T follicular helper cell (primary cell): Measurements from ENCODE around the gene RIPK4.
"Not testable (repeated sequence)": the region's sequence is repeated elsewhere in the genome, so short reads cannot be mapped to it uniquely, and the experiment has no call there.

ENCODE experiments used
- DNase-seq: peaks from one replicate; pipeline ENCODE4 v3.0.0-alpha.2; 2020; ENCODE audit warnings: low read depth

The RIPK4 gene

DNA sequence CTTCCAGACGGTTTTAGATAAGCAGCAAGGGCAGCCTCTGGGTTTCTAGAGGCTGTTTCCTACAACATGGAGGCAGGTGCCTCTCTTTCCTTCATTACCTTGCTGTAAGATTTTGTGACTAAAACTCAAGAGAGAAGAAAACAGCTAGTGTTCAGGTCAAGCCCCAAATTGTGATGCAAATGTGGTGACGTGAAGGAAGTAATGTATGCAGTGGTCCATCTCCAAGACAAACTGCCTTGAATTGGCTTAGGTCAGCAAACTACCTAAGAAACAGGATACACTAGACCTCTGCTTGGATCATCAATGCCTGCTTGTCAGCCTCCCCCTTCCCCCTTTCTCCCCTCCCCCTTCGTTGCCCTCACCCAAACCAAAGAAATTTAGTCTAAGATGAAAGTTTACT is 28.9 kb upstream of the RIPK4 start:
- DNase-seq, result no peak

DNA sequence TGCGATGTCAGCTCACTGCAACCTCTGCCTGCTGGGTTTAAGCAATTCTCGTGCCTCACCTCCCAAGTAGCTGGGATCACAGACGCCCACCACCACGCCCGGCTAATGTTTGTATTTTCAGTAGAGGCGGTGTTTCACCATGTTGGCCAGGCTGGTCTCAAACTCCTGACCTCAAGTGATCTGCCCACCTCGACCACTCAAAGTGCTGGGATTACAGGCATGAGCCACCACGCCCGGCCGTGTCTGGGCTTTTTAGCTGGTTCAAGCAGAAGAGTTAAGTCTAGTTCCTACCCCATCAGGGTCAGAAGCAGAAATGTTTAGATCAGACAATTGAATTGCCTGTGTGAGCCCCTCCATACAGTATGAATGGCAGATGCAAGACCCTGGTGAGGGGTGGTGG is 27.7 kb upstream of the RIPK4 start:
- no peak for DNase-seq

DNA sequence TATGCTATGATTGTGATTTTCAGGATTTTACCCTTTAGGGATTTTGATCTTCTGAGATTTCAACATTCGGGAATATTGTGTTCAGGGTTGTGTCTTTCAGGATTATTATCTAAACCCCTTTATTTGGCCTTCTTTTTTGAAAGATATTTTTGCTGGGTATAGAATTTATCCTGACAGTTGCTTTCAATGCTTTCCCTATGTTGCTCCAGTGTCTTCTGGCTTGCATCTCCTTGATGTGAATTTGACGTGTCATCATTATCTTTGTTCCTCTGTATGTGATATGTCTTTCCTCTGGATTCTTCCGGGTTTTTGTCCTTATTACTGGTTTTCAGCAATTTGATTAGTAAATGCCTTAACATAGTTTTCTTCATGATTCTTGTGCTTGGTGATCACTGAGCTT is 25.9 kb upstream of the RIPK4 start:
- no peak for DNase-seq

DNA sequence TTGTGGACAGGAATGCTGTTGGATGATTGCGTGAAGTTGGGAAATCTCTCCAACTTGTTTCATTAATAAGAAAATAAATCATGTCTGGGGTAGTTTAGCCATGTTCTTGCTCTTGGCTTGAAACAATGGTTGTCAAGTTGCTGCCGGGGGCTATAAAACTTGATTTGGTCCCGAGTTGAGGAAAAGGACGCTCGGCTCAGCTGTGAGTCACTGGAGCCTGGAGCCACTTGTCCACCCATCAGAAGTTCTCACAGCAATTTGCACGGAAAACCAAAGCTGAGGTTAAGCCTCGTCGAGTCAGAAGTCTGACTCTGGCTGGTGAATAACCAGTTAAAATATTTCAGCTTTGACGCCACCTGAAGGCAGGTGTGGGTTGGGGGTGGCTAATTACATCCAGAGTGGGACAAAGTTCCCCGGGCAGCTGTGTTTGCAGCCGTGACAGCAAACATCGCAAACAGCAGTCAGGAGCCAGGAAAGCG is 19.7 kb upstream of the RIPK4 start:
- no peak for DNase-seq

DNA sequence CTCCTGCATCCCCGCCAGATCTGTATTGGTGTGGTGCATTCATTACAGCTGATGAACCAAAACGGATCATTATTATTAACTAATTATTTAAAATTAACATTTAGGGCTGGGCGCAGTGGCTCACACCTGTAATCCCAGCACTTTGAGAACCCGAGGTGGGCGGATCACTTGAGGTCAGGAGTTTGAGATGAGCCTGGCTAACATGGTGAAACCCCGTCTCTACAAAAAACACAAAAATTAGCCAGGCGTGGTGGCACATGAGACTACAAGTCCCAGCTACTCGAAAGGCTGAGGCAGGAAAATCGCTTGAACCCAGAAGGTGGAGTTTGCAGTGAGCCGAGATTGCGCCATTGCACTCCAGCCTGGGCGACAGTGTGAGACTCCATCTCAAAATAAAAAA is 18.4 kb upstream of the RIPK4 start:
- not testable (repeated sequence) for DNase-seq

DNA sequence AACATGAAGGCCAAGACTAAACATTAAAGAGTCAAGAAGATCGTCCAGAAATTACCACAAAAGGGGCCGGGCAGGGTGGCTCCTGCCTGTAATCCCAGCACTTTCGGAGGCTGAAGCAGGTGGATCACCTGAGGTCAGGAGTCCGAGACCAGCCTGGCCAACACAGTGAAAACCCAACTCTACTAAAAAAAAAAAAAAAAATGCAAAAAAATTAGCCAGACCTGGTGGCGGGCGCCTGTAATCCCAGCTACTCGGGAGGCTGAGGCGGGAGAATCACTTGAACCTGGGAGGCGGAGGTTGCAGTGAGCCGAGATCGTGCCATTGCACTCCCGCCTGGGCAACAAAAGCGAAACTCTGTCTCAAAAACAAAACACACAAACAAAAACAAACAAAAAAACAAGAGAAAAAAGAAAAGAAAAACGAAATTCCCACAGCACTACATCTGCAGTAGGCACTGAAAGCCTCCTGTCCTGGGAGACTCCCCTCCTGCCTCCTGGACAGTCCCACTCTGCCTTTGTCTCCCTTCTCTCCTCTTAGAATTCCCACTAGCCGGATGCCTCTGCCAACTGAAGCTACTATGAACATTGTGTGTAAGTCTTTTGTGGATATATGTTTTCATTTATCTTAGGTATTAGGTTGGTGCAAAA is 17.7 kb upstream of the RIPK4 start:
- DNase-seq, result no peak

DNA sequence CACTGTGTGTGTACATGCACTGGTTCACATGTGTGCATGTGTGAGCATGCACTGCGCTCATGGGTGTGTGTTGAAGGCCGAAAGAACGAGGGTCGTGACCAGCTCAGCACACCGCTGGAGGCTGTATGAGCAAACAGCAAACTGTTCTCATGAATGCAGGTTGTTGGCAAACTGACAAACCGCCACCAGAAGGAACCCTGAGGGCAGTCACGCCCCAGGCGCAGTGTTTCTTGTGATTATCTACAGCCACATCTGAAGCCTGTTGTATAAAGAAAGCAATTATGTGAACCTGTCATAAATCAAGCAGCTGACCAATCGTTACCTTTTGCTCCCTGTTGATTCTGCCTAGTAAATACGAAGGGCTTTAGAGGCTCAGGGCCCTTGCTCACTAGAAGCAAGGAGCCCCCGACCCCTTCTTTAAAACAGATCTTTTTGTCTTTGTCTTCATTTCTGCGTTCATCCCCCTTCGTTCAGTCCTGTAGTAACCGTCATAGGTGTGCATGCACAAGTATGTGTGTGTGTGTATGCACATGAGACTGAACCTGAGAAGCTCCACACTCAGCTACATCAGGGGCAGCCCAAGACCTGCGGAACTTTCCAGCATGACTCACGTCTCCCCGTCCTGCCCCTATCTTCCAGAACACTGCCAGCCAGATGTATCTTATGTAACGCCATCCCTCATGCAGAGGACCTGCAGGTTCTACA is 16.8 kb upstream of the RIPK4 start:
- no peak for DNase-seq

DNA sequence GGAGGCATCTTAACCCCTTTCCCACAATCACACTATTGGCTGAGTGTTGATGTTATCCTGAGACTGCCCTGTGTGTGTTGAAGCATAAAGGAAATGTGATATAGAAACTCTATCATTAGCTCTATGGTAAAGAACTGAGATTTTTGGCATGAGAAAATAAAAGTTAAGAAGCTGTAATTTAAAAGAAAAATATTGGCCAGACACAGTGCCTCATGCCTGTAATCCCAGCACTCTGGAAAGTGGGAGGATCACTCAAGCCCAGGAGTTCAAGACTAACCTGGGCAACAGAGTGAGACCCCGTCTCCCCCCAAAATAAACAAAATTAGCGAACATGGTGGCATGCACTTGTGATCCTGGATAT is 14.2 kb upstream of the RIPK4 start:
- no peak for DNase-seq

DNA sequence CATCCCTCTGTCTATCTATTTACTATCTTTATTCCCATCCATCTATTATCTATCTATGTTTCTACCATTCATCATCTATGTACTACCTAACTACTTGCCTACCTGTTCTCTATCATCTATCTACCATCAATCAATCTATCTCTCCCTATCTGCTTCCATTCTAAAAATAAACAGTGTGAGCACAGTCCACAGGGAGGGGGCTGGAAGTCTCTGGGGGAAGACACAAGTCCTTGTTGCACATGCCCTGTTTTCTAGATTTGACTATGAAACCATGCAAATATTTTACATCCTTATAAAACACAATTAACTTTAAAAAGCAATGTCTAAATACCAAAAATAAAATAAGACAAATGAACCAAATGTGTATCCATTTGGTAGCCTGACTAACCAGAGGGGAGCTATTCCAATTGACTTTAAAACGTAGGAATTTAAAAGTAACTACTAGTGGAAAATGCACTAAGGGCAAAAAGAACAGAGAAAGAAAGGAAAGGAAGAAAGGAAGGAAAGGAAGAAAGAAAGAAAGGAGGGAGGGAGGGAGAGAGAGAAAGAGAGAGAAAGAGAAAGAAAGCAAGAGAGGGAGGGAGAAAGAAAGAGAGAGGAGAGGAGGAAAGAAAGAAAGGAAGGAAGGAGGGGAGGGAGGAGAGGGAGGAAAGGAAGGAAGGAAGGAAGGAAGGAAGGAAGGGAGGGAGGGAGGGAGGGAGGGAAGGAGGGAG is 13.6 kb upstream of the RIPK4 start:
- no peak for DNase-seq

DNA sequence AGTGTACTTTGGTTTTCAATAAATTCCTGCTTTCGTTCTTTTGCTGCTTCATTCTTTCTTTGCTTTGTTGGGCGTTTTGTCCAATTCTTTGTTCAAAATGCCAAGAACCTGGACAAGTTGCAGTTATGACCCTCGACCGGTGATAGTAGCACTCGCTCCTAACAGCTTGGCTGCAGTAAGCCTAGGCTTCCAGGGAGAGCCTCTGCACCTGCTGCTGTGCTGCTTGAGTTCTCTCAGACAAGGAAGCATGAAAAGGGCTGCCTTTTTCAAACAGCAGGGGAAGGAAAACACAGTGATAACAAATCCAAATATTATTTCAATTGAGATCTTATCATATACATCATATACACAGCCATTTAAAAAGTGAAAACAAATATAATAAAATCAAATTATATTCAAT is 12.8 kb upstream of the RIPK4 start:
- no peak for DNase-seq

DNA sequence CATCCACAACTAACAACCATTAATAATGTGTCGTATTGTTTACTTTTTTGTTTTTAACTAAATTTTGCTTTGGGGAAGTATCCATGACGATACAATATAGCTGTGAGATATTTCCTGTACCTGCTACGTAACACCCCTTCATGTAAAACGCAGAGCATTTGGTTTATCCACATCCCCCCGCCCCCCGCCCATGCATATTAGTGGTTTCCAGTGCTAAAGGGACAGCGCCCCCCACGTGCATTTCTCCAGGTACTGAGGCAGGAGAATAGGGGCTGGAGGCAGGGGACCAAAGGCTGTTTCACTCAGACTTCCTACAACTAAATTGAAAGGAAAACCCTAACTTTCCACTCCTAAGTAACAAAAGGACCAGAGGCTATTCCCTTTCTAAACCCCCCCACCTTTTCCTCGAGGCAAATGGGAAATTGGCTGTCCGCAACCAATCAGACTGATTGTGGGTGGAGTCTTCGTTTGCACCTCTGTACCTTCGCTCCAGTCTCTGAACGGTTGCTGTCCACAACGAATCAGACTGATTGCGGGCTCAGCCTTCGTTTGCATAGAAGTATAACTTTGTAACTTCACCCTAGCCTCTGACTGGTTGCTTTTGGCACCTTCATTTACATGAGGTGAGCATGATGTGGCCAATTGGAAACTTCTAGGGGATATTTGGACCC is 12.2 kb upstream of the RIPK4 start:
- no peak for DNase-seq

DNA sequence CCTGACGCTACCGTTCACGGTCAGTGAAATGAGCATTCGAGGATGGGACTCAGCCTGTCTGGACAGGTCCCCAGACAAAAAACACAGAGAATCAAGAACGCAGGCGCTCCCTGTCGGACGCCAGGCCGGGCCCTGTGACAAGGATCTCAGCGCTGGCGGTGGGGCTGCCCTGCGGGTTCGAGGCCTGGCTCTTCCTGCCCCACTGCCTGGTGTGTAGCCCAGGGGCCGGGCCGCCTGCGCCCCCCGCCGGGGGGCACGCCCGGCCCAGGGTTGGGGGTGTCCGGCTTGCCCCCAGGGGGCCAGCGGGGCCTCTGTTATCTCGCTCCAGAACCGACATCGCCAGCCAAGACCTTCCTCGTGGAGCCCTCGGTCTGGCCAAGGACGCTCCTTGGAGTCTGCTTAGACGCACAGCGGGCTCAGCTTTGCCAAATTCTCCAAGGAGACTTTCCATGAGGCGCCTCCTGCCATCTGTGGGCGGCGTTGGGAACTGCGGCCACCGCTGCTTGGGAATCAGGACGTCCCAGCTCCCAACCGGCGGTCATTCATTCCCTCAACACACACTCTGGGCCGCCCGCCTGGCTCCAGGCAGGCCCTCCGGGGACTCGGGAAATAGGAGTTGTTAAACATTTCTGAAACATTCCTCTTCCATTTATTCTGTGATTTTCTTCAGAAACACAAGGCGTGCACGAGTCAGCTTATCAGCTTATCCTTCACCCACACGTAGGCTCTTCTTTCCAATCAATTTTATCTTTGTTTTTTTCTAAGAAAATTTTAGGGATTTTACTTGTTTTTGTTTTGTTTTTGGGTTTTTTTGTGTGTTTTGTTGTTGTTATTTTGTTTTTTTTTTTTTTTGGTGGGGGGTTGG is 11.3 kb upstream of the RIPK4 start:
- no peak for DNase-seq

DNA sequence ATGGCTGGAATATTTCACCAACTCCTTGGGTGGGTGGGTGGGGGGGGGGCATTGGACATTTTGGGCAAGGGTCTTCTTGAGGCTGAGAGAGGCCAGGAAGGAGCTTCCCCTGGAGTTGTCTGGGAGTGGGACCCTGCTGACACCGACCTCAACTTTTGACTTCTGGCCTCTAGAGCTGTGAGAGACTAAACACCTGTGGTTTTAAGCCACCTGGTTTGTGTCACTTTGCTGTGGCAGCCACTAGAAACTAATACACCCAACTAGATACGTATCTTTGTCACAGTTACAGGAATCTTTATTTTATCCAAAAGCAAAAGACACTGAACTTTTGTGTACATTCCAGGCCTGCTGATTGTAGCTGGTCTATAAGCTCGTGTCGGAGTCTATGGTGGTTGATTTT is 9.9 kb upstream of the RIPK4 start:
- no peak for DNase-seq

DNA sequence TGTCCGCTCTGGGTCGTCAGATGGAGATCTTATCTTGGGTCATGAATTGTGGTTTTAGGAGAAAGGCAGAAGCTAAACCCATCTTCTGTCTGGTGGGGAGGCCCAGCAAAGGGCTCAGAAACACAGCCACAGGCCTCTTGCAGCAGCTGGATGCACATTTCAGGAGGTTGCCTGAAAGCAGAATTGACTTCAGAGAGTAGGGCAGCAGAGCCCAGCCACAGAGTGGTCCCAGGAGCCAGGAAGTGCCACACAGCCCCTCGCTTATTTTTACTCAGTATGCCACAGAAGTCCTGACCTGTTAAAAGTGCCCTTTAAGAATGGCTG is 8.3 kb upstream of the RIPK4 start:
- no peak for DNase-seq

DNA sequence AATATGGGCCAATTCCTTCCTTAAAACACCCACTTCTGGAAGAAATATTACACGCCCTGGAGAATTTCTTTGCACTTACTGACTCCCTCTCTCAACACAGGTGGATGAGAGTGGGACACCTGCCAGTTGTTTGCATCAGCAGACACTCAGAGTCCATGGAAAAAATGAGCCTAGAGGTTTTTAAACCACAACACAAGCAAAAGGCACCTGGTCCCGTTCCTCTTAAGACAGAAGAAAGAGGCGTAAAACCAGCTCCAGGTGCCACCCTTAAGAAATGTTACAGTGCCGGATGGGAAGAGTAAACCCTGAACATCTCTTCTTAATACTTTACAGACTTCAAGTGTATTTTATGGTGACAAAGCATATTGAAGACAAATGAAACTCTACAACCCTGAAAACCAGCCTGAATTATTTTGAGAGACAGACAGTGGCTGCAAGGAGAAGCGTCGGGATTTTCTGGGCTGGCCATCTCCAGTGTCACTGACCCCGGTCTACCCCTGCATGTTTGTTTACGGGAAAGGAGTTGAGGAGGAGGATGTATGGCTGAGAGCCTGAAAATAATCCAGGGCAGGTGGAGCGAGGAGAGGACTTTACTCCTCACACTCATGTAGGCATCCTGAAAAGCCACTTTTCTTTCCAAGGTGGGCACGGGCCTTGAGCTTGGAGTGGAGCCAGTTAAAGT is 7.8 kb upstream of the RIPK4 start:
- DNase-seq, result no peak

DNA sequence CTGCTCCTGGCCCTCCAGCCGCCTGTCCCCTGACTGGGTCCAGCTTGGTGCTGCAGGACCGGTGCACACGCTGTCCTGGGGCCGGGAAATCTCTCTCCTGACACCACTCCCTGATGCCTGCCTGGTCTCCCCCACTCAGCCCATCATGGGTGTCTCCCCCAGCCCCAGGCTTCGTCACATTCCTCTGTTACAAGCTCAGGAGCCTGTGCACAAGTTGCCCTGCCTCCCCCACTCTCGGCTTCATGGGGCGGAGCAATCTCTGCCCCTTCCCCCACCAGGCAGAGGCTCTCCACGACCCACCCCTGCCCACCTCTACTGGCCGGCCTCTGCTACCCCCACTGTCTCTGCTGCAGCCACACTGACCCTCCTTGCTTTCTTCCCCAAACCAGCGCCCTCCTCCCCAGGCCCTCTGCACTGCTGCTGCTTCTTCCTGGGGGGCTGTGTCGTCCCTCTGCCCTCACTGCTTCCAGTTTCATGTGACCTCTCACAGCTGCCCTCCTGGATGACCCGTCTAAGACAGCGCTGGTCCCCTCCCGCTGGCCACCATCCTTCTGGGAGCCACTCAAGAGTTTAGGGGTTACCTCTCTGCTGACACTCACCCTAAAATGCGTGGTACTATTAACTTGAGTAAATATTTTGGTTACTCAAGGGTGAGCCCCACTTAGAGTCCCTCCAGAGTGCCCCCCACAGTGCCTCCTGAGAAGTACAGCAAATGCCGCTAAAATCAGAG is 5.7 kb upstream of the RIPK4 start:
- no peak for DNase-seq

DNA sequence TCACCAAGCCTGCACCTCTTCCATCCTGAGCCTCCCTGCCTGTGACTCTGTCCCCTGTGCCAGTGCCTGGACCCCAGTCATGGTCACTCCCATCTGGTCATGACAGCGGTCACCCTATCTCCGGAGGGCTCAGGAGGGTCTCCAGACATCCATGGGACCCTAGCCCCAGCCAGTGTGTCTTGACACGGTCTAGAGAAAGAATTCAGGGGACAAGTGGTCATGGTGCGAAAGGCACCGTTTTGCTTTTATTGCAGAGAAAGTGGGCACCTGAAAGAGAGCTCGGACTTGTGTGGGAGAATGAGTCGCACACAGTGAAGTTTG is 4.7 kb upstream of the RIPK4 start:
- DNase-seq, result no peak

DNA sequence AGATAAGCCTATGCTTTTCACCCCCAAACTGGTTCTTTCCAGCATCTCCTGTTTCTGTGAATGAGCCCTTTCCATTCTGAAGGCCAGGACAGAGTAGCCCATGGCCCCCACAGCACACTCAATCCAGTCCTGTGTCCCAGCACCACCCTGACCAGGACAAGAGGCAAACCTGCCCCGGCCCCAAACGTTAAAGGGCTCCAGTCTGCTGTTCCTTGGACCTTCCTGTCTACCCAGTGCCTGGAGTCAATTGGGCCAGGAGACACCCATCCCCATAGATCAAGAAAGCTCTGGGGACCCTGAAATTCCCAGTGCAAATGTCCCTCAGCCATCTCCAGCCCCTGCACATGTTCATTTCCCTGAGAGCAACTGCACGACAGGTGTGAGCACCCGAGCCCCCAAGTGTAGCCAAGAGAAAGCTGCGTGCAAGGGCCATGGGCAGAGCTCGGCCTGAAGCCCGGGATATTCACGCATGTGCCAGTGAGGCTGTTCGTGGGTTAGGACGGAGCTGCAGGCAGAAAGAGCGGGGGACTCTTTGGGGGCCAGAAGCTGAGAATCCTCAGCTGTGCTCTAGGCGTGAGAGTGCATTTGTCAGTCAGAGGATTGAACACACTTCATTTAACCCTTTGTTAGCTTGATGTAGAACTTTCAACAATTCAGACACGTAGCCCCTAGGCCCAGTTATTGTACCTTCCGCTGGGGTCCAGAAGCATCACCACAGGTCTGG is 4.2 kb upstream of the RIPK4 start:
- DNase-seq, result no peak

DNA sequence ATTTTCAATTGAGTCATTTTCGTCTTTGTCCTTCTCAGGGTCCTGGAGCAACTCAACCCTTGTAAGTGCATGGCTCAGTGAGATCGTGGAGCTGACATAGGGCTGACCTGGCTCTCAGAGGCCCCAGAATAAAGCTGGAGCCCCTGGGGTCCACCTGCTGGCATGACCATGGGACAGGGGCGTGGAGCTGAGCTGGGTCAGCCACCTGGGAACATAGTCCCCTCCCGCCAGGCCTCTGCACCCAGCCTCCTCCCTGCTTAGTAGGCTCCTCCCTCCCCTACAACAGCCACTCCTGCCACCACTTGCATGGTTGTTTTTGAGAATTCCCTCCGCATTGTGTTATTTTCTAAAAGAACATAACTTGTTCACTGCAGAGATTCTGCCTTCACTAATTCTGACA is 3.1 kb upstream of the RIPK4 start:
- DNase-seq, result no peak

DNA sequence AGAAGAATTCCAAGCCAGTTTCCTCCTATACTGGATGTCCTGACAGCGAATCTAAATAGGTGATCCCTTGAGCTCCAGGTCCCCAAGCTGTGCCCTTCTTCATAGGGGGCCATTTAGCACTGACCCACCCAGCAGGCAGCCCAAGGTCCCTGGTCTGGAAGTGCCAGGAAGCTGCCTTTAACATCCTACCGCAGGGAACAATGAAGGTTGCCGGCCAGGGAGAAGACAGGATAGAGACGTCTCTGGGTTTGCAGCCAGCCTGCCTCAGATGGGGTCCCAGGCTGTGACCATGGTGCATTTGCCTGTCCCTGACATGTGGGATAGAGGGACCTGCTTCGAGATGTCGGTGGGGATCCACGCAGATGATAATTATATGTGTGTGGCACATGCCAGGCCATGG is 2.7 kb upstream of the RIPK4 start:
- DNase-seq, result no peak
